Coronary artery (tissue), 2 donors: ENCODE measurements around the gene MCAM.

Source experiments
- DNase-seq: peaks from one replicate; pipeline ENCODE4 v3.0.0-alpha.2; 2017; ENCODE audit warnings: low spot score
- H3K27ac ChIP-seq, 2 donors: fragments of 200-600 bp; sonication (generic); one replicate each; pipeline ENCODE4 v1.5.1; 2016 to 2019
- H3K4me3 ChIP-seq: fragments of 200-600 bp; sonication (generic); 2 replicates; pipeline ENCODE4 v1.5.1; 2016; ENCODE audit warnings: mild to moderate bottlenecking, moderate library complexity
- CTCF ChIP-seq: fragments of 200-600 bp; sonication (generic); IDR thresholded peaks from one replicate; pipeline ENCODE4 v1.5.1; 2019; ENCODE audit warnings: antibody characterized with exemption

MCAM gene

GRCh38 chr11:119361056-119361787 lies 44.3 kb upstream of the MCAM start:
- no peak for DNase-seq
- no peak for TF ChIP-seq CTCF
- no peak overlapping the region for H3K4me3 ChIP-seq
- peak overlapping the region; percentile 72 to 82 for H3K27ac ChIP-seq

- no peak for TF ChIP-seq CTCF
- no peak overlapping the region for H3K4me3 ChIP-seq
- no peak overlapping the region for H3K27ac ChIP-seq
- no peak for DNase-seq
These were observed 42.7 kb upstream of the MCAM start for GRCh38 chr11:119359365-119360214.

GRCh38 chr11:119357074-119357473 lies 40.1 kb upstream of the MCAM start:
- no peak for DNase-seq
- peak overlapping the region; percentile 52 to 63 for H3K27ac ChIP-seq
- TF ChIP-seq CTCF = no peak
- peak overlapping the region; percentile 73 for H3K4me3 ChIP-seq

GRCh38 chr11:119356349-119357031 lies 39.6 kb upstream of the MCAM start:
- TF ChIP-seq CTCF = peak; percentile 94
- H3K27ac ChIP-seq = peak overlapping the region; percentile 52 to 71
- DNase-seq = no peak

GRCh38 chr11:119355091-119355843 lies 38.3 kb upstream of the MCAM start:
- Histone ChIP-seq H3K4me3 (no peak overlapping the region), H3K27ac (no peak overlapping the region)
- TF ChIP-seq CTCF = no peak
- no peak for DNase-seq

More at GRCh38 chr11:119356349-119357031, 39.6 kb upstream of the MCAM start:
- H3K4me3 ChIP-seq = peak overlapping the region; percentile 73

- DNase-seq = no peak
- Histone ChIP-seq H3K27ac (no peak overlapping the region), H3K4me3 (no peak overlapping the region)
- TF ChIP-seq CTCF = no peak
These were observed 35.9 kb upstream of the MCAM start for GRCh38 chr11:119352857-119353260.
